CD4-positive, alpha-beta T cell treated with Interleukin-12 subunit alpha and Interleukin-12 subunit beta, for 1 hour (primary cell): ENCODE data around the gene GLI3.

Experiments
- DNase-seq: peaks from one replicate; pipeline ENCODE4 v3.0.0-alpha.2; 2020

The GLI3 gene

GRCh38 chr7:42022791-42023190, 214.2 kb downstream of the GLI3 start:
- DNase-seq, result no peak

- DNase-seq, result no peak
Measured at GRCh38 chr7:42022056-42022455, 215.0 kb downstream of the GLI3 start.

- DNase-seq, result no peak
Measured at GRCh38 chr7:42021631-42022030, 215.4 kb downstream of the GLI3 start.

GRCh38 chr7:42020061-42020460, 216.9 kb downstream of the GLI3 start:
- no peak for DNase-seq

GRCh38 chr7:42017349-42017986, 219.5 kb downstream of the GLI3 start:
- no peak for DNase-seq

GRCh38 chr7:42016517-42016916, 220.5 kb downstream of the GLI3 start:
- no peak for DNase-seq

GRCh38 chr7:42014625-42015618, 222.1 kb downstream of the GLI3 start:
- DNase-seq, result peak; percentile 12

- DNase-seq, result no peak
Measured at GRCh38 chr7:42012786-42013360, 224.1 kb downstream of the GLI3 start.

GRCh38 chr7:42012313-42012712, 224.7 kb downstream of the GLI3 start:
- no peak for DNase-seq

GRCh38 chr7:42011846-42012245, 225.2 kb downstream of the GLI3 start:
- DNase-seq, result no peak

GRCh38 chr7:42010751-42011150, 226.3 kb downstream of the GLI3 start:
- DNase-seq, result no peak

- no peak for DNase-seq
Measured at GRCh38 chr7:42006801-42007513, 230.1 kb downstream of the GLI3 start.

GRCh38 chr7:42002654-42003053, 234.4 kb downstream of the GLI3 start:
- no peak for DNase-seq

GRCh38 chr7:41999736-42000283, 237.2 kb downstream of the GLI3 start:
- no peak for DNase-seq

GRCh38 chr7:41998041-41998440, 239.0 kb downstream of the GLI3 start:
- no peak for DNase-seq

GRCh38 chr7:41997151-41997550, 239.9 kb downstream of the GLI3 start:
- DNase-seq, result no peak

GRCh38 chr7:41996381-41997035, 240.5 kb downstream of the GLI3 start:
- DNase-seq, result no peak

- DNase-seq, result no peak
Measured at GRCh38 chr7:41995632-41996271, 241.3 kb downstream of the GLI3 start.

- DNase-seq, result no peak
Measured at GRCh38 chr7:41994746-41995110, 242.3 kb downstream of the GLI3 start.

GRCh38 chr7:41994036-41994745, 242.8 kb downstream of the GLI3 start:
- DNase-seq, result no peak
